Glutamatergic neuron (in vitro differentiated cells): ENCODE measurements around the gene ALAS1. TPM values are rescaled to one million over a fixed set of nuclear protein-coding genes. Genes with fewer than 3 reads are reported as not detected.

Experiments used
- DNase-seq: peaks from one replicate; pipeline ENCODE4 v3.0.0; 2022
- H3K27ac Mint-ChIP-seq: one replicate; pipeline ENCODE4 v1.8.0; 2020; ENCODE audit warnings: mild to moderate bottlenecking, mixed read lengths, inconsistent platforms; ENCODE audit not compliant: unreplicated experiment
- H3K27me3 Mint-ChIP-seq: one replicate; pipeline ENCODE4 v1.8.0; 2020; ENCODE audit warnings: mild to moderate bottlenecking, moderate library complexity, mixed read lengths, inconsistent platforms; ENCODE audit not compliant: unreplicated experiment
- H3K36me3 Mint-ChIP-seq: one replicate; pipeline ENCODE4 v1.8.0; 2020; ENCODE audit warnings: mild to moderate bottlenecking, mixed read lengths, inconsistent platforms; ENCODE audit not compliant: unreplicated experiment
- H3K4me1 Mint-ChIP-seq: one replicate; pipeline ENCODE4 v1.8.0; 2020; ENCODE audit warnings: mild to moderate bottlenecking, low read depth, mixed read lengths, inconsistent platforms; ENCODE audit not compliant: unreplicated experiment
- H3K4me3 Mint-ChIP-seq: one replicate; pipeline ENCODE4 v1.8.0; 2020; ENCODE audit warnings: mild to moderate bottlenecking, mixed read lengths, inconsistent platforms; ENCODE audit not compliant: unreplicated experiment
- H3K9me3 Mint-ChIP-seq: one replicate; pipeline ENCODE4 v1.8.0; 2020; ENCODE audit warnings: mild to moderate bottlenecking, moderate library complexity, mixed read lengths, inconsistent platforms; ENCODE audit not compliant: unreplicated experiment
- total RNA-seq: library from RNA; stranded (reverse); fragmentation: NEBNext Ultra II Directional; extraction: Animal tissue kit (Norgen Biotek cat#: 25700); gene quantifications from one replicate; pipeline ENCODE4 v1.2.1, GENCODE V29; 2021; ENCODE audit not compliant: unreplicated experiment
- TF ChIP-seq, protein P1 (sequence below): fragments of 200-600 bp; sonication (generic); IDR thresholded peaks from one replicate; pipeline ENCODE4 v1.5.0; 2021; ENCODE audit not compliant: partially characterized antibody, unreplicated experiment

ALAS1 gene
- total RNA-seq, 1 donor from 2014 or later: 41.7 TPM

DNA sequence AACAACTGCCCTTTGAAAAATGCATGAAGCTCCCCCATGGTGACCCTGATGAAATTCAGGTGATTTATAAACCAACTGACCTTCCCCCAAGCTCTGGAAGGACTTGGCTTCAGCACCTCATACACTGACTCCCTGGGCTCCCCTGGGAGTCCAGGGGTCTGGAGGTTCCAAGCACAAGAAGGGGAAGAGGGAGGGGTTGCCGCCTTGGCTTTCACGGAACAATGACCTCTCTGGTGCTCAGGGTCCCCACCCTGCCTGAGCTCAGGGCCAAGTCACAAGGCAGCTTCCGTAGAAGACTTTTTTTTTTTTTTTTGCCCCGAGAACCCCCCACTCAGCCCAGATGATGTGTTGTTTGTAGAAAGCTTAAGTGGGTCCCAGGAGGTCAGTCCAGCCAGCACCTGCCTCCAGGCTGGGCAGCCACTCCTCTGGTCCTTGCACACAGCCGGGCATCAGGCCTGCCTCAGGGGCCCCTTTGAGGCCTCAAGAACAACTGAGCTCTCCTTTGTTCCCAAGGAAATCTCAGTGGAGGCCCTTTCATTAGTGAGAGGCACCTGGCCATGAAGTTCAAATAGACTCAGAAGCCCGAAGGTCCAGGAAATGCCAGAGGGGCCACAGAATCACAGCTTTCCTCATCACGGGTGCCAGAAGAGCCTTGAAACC is 14.0 kb upstream of the ALAS1 start:
- Mint-ChIP-seq H3K27ac (no peak overlapping the region), H3K4me3 (no peak overlapping the region), H3K4me1 (no peaks in the 10 kb centered on the region), H3K9me3 (peaks cover 2% of the 10 kb centered on the region), H3K27me3 (no peaks in the 10 kb centered on the region), H3K36me3 (no peaks in the 10 kb centered on the region)
- TF ChIP-seq, protein P1, sequence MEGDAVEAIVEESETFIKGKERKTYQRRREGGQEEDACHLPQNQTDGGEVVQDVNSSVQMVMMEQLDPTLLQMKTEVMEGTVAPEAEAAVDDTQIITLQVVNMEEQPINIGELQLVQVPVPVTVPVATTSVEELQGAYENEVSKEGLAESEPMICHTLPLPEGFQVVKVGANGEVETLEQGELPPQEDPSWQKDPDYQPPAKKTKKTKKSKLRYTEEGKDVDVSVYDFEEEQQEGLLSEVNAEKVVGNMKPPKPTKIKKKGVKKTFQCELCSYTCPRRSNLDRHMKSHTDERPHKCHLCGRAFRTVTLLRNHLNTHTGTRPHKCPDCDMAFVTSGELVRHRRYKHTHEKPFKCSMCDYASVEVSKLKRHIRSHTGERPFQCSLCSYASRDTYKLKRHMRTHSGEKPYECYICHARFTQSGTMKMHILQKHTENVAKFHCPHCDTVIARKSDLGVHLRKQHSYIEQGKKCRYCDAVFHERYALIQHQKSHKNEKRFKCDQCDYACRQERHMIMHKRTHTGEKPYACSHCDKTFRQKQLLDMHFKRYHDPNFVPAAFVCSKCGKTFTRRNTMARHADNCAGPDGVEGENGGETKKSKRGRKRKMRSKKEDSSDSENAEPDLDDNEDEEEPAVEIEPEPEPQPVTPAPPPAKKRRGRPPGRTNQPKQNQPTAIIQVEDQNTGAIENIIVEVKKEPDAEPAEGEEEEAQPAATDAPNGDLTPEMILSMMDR: no peak
- no peak for DNase-seq

DNA sequence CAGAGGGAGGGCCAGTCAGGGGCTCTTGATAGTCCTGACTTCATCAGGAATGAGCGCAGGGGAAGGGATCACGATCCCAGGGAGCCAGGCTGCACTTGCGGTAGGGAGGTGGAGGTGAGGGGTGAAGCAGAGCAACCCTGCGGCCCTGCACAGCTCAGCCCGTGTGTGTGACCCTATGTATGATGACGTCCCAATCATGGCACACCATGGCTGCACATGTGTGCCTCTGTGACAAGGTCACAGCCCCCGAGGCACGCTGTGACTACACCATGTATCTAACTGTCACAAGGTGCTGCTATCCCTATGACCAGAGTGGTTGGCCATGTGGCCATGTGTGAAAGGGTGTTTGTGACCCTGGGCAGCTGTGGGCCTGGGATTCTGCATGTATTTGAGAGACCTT is 13.3 kb upstream of the ALAS1 start:
- DNase-seq: no peak
- no peaks in the 10 kb centered on the region for H3K27me3 Mint-ChIP-seq
- TF ChIP-seq, protein P1: no peak
- no peak overlapping the region for H3K27ac Mint-ChIP-seq
- no peaks in the 10 kb centered on the region for H3K4me1 Mint-ChIP-seq
- peaks cover 3% of the 10 kb centered on the region for H3K9me3 Mint-ChIP-seq
- H3K36me3 Mint-ChIP-seq: no peaks in the 10 kb centered on the region
- no peak overlapping the region for H3K4me3 Mint-ChIP-seq

DNA sequence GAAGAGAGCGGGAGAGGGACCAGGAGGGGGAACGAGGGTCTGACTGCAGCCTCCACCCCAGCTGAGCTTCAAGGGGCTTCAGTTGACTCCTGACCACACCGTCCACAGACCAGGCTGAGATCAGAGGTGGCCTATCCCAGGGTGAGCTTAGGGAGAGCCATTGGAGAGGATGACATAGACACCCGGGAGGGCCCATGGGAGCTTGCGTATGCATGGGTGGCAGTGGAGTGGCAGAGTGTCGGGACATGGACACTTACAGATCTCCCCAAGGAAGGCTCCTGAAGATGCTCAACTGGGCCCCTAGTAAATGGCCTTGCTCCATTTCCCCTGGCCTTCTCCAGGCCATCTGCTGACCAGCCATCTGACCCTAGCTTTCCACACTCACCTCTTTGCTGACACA is 12.6 kb upstream of the ALAS1 start:
- Mint-ChIP-seq H3K36me3 (no peaks in the 10 kb centered on the region), H3K9me3 (peaks cover 3% of the 10 kb centered on the region), H3K27me3 (no peaks in the 10 kb centered on the region), H3K4me1 (no peaks in the 10 kb centered on the region), H3K4me3 (no peak overlapping the region), H3K27ac (no peak overlapping the region)
- no peak for DNase-seq
- TF ChIP-seq, protein P1: no peak

DNA sequence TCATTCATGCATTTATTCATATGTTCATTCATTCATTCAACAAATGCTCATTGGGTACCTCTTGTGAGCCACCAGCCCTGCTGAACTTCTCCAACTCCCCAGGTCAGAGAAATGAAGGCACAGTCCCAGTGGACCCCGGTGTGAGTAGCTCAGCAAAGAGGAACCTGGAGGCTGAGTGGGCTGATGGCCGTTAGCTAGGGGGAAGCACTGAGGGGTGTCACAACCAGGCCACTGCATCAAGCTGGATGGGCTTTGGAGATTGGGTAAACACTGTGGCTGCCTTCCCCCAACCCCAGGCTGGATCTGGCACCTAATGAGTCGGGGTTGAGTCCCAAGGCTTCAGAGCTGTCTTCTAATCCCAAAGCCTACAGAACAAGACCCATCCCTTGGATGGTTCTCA is 12.1 kb upstream of the ALAS1 start:
- Mint-ChIP-seq H3K36me3 (no peaks in the 10 kb centered on the region), H3K27ac (no peak overlapping the region), H3K27me3 (no peaks in the 10 kb centered on the region), H3K9me3 (peaks cover 3% of the 10 kb centered on the region), H3K4me1 (no peaks in the 10 kb centered on the region), H3K4me3 (no peak overlapping the region)
- TF ChIP-seq, protein P1: no peak
- DNase-seq: no peak

DNA sequence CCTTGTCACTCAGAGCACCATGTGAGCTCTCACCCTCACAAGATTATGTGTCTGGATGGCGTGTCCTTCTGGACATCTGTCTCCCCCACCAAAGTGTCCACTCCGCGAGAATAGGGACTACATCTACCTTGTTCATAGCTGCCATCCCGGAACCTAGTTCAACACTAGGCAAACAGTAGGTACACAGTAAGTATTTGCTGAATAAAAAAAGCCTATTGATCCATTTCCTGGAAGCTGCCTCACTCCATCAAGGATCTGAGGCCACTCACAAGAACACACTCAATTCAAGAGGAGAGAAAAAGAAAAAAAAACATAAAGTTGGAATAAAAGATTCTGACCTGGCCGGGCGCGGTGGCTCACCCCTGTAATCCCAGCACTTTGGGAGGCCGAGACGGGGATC is 11.2 kb upstream of the ALAS1 start:
- TF ChIP-seq, protein P1: no peak
- no peak for DNase-seq
- Mint-ChIP-seq H3K4me1 (no peaks in the 10 kb centered on the region), H3K4me3 (no peak overlapping the region), H3K36me3 (no peaks in the 10 kb centered on the region), H3K27ac (no peak overlapping the region), H3K9me3 (peaks cover 4% of the 10 kb centered on the region), H3K27me3 (no peaks in the 10 kb centered on the region)
